GM12892 (cell line): ENCODE results near the gene GRPEL1.

Experiments used
- DNase-seq: peaks from one replicate; pipeline ENCODE4 v3.0.0; 2011; ENCODE audit not compliant: insufficient read length
- FAIRE-seq: peaks from 2 replicates; lab custom pipeline; 2011; peaks lifted over from hg19 to GRCh38; lab: Jason Lieb, UNC
- POLR2A ChIP-seq: IDR thresholded peaks from 2 replicates; pipeline ENCODE4 v1.6.1; 2011; ENCODE audit warnings: low read depth, low read length, control low read depth
- POLR2AphosphoS5 ChIP-seq: IDR thresholded peaks from 2 replicates; pipeline ENCODE4 v1.6.1; 2011; ENCODE audit warnings: low read depth, low read length, control low read depth
- TAF1 ChIP-seq: IDR thresholded peaks from 2 replicates; pipeline ENCODE4 v1.6.1; 2011; ENCODE audit warnings: low read depth, mild to moderate bottlenecking, control low read depth, low read length, borderline replicate concordance

GRPEL1 gene

GRCh38 chr4:7046971-7047370 lies 20.9 kb downstream of the GRPEL1 start:
- no peak for DNase-seq
- TF ChIP-seq TAF1 (no peak), POLR2AphosphoS5 (no peak), POLR2A (no peak)
- FAIRE-seq: no peak

- DNase-seq (peak; percentile 65), FAIRE-seq (peak; percentile 95)
- no peak for TF ChIP-seq TAF1
These were observed 21.6 kb downstream of the GRPEL1 start for GRCh38 chr4:7045961-7046921.

DNA sequence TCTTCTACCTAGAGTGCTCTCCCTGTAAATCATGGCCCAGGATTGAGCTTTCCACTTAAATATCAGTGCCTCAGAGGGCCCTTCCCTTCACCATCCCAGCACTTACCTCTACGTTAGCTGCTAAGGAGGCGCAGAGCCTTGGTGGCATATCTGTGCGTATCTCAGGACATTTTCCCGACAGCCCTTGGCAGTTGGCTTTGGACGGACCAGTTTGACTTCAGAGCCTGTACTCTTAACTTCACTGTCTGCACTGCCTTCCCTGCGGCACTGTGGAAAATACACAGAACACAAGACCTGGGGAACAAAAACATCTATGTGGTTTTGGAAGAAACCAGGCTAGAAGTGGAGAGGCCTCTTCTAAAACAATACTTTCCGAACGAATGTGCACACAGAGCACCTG lies 22.3 kb downstream of the GRPEL1 start:
- DNase-seq (no peak), FAIRE-seq (peak; percentile 68)
- TF ChIP-seq POLR2AphosphoS5: no peak
- TF ChIP-seq POLR2A: no peak
- TF ChIP-seq TAF1: no peak

DNA sequence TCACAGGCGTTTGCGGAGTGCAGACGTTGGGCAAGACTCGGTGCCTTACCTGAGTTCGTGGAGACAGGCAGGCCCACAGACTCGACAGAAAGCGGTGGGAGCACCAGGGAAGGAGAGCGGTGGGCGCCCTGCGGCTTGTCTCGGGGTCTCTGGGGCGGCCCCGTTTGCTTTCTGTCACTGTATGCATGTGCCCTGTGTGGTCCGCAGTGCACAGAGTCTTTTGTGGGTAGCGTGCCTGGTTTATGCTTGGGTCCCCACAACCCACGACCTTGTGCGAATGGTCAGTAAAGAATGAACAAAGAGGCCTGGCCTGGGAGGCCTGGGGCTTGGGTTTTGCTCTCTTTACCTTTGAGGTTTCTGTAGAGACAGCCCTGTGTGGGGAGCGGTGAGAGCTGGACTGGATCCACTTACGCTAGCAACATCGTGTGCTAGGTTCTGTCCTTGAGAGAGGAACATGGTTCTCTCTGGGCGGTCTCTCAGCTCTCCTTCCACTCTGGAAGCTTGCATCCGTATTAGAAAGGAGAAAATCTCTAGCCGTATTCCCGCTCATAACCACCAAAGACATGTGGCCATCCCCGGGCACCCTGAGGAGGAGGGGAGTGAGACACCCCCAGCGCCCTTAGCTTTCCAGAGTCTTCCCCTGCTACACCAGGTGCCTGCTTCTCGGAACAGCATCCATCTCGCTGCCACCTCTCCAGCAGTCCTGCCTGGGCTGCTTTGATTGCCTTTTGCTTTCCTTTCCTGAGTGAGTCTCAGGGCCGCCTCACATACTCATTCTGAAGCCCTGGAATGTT lies 23.5 kb downstream of the GRPEL1 start:
- peak; percentile 73 for FAIRE-seq
- DNase-seq: no peak
- no peak for TF ChIP-seq POLR2AphosphoS5

DNA sequence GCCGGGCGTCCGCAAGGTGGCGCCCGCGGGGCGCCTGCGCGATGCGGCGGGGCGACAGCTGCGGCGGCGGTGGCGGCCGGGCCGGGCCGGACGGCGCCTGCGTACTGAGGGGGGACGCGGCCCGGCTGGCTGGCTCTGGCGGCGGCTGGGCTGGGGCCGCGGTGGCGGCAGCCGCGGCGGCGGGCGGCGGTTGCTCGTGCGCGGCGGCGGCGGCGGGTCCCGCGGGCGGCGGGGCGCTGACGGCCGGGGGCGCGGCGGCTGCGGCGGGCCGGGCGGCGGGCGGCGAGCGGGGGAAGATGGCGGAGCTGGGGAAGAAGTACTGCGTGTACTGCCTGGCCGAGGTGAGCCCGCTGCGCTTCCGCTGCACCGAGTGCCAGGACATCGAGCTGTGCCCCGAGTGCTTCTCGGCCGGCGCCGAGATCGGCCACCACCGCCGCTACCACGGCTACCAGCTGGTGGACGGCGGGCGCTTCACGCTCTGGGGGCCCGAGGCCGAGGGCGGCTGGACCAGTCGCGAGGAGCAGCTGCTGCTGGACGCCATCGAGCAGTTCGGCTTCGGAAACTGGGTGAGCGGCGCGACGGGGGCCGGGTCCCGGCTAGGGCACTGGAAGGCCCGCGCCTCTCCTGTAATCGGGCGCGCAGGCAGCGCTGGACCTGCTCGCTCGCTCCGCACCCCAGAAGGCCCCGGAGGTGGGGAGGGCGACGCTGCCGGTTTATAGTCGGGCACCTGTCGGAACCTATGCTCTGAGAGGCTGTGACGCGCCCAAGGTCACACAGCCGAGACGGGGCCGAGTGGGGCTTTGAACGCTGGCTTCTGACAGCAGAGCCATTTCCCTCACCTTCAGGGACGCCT lies 24.4 kb downstream of the GRPEL1 start, which contains the start of gene TADA2B:
Gene TADA2B (plus strand): TSS at position 89 of the 853 bp plus-strand sequence. CDS start 208 bp downstream, at position 297.
- FAIRE-seq (peak; percentile 42), DNase-seq (peak; percentile 71)
- no peak; the same call in 1 of the 2 replicates for TF ChIP-seq POLR2A

DNA sequence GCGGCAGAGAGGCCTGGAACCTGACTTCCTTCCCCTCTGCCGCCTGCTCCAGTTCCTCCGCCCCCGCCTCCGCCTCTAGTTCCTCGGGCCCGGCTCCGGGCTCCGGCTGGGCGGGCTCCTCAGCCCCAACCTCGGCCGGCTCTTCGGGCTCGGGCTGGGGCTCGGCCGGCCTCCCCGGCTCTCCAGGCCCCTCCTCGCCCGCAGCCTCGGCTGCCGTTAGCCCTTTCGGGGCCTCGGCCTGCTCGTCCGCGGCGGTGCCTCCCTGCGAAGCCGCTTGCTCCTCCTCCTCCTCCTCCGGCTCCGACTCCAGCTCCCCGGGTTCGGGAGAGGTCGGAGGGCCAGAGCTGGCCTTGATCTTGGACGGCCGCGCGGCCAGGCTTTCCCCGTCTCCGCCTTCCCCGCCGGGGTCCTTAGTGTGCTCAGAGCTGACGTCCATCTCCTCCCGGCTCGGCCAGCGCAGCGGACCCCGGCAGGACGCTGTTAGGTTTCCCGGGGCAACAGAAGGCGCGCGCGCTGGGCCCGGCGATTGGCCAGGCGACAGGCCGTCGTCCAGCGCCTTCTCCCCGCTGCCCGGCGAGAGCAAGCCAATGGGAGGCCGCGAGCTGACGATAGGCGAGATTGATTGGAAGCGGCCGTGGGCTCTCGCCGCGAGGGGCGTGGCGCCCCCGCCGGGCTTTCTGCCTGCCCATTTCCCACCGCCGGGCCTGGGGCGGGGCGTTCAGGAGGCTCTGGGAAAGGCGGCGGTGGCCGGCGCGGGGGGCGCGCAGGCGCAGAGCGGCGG lies 25.2 kb downstream of the GRPEL1 start:
- peak; percentile 97 for FAIRE-seq
- peak; percentile 98 for DNase-seq
- TF ChIP-seq POLR2A (no peak), TAF1 (no peak), POLR2AphosphoS5 (no peak)

DNA sequence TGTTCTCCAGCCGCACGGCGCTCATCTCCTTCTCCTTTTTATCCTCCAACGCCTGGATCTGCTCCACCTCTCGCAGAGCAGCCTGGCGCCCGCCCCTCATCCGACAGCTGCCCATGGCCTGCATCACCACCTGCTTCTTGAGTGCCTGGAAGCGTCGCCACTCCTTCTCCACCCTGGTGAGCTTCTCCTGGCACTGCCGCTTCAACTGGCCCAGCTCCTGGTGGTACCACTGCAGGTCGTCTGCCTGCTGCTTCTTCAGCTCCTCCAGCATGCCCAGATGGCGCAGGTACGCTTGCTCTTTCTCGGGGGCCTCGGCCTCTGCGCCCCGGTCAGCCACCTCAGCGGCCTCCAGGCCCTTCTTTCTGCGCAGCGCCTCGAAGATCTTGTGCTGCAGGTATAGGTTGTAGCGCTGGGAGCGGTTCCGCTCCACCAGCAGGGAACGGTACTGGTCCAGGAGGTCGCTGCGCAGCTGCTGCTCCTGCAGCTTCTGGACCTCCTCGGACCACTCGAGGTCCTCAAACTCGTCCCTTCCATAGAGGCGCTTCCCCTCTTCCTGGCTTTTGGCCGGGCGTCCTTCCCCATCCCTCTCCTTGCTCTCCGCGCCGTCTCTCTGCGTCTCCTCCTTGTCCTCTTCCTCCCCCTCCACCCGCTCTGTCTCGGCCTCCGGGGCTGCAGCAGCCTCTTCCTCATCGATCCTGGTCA lies 25.9 kb downstream of the GRPEL1 start:
- TF ChIP-seq POLR2AphosphoS5 (no peak), POLR2A (no peak), TAF1 (no peak)
- no peak for FAIRE-seq
- DNase-seq: no peak

DNA sequence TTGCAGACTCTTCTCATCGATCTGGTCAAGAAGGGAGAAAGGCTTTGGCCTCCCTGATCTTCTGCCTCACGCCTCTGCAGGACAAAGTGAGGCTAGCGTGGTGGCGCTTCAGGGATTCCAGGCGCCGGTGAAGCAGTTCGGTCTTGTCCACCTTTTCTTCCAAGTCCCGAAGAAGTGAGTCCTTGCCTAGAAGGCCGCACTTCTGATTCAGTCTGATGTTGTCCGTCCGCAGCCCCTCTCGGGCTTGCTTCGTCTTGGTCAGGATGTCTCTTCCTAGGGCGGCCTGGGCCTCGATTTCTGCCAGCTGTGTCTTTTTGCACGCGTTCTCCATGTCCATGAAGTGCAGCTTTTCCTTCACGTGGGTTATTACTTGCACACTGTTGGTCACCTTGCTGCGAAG lies 26.6 kb downstream of the GRPEL1 start:
- TF ChIP-seq POLR2A (no peak), TAF1 (no peak), POLR2AphosphoS5 (no peak)
- FAIRE-seq: no peak
- no peak for DNase-seq

DNA sequence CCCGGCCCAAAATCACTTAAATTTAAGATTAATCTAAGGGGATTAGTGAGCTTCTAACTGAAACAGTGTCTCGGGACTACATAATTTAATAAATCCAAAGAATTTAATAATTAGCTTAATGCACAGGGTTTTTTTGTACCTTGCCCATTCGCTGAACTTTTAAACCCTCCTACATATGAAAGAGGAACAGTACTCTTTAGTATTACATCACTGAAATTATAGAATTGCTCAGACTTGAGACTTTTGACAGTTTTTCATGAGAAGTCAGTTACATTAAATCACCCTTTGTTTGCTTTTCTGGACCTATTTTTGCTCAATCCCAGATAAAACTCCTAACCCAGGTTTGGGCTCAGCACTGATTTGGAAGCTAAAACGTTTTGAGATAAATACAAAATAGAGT lies 27.1 kb downstream of the GRPEL1 start:
- TF ChIP-seq TAF1: no peak
- TF ChIP-seq POLR2A: no peak
- TF ChIP-seq POLR2AphosphoS5: no peak
- DNase-seq (no peak), FAIRE-seq (no peak)

GRCh38 chr4:7037425-7037824 lies 30.4 kb downstream of the GRPEL1 start:
- TF ChIP-seq POLR2AphosphoS5 (no peak), POLR2A (no peak), TAF1 (no peak)
- DNase-seq: no peak
- no peak for FAIRE-seq
